CD4-positive, alpha-beta T cell treated with Interleukin-15 for 1 hour (primary cell): ENCODE results near the gene C16orf86.

ENCODE experiments used
- DNase-seq: peaks from one replicate; pipeline ENCODE4 v3.0.0-alpha.2; 2020

Gene C16orf86

GRCh38 chr16:67697422-67698185, 31.0 kb downstream of the C16orf86 start:
- DNase-seq = no peak

- DNase-seq = no peak
These were observed 32.7 kb downstream of the C16orf86 start for GRCh38 chr16:67699265-67699664.

- DNase-seq = no peak
These were observed 34.8 kb downstream of the C16orf86 start for GRCh38 chr16:67701420-67701819.

- no peak for DNase-seq
These were observed 35.5 kb downstream of the C16orf86 start for GRCh38 chr16:67702130-67702529.

GRCh38 chr16:67703626-67704025, 37.0 kb downstream of the C16orf86 start:
- no peak for DNase-seq

GRCh38 chr16:67704110-67704509, 37.5 kb downstream of the C16orf86 start:
- no peak for DNase-seq

- no peak for DNase-seq
These were observed 40.6 kb downstream of the C16orf86 start for GRCh38 chr16:67707210-67707609.

GRCh38 chr16:67707790-67708189, 41.2 kb downstream of the C16orf86 start:
- no peak for DNase-seq

GRCh38 chr16:67708368-67708771, 41.8 kb downstream of the C16orf86 start:
- no peak for DNase-seq

- no peak for DNase-seq
These were observed 42.4 kb downstream of the C16orf86 start for GRCh38 chr16:67709050-67709449.

- DNase-seq = no peak
These were observed 44.0 kb downstream of the C16orf86 start for GRCh38 chr16:67710607-67711006.

- DNase-seq = no peak
These were observed 47.1 kb downstream of the C16orf86 start for GRCh38 chr16:67713647-67714273.

GRCh38 chr16:67714522-67714921, 47.9 kb downstream of the C16orf86 start:
- DNase-seq = no peak

- DNase-seq = no peak
These were observed 49.5 kb downstream of the C16orf86 start for GRCh38 chr16:67716097-67716496.
